GM12801 (cell line): ENCODE measurements around the gene ADGRG1.

Experiments used
- TF ChIP-seq, protein P1 (sequence below): IDR thresholded peaks from one replicate; pipeline ENCODE4 v1.5.1; 2011; ENCODE audit warnings: control low read depth; ENCODE audit not compliant: insufficient read length; ENCODE audit errors: extremely low read depth

ADGRG1 gene

DNA sequence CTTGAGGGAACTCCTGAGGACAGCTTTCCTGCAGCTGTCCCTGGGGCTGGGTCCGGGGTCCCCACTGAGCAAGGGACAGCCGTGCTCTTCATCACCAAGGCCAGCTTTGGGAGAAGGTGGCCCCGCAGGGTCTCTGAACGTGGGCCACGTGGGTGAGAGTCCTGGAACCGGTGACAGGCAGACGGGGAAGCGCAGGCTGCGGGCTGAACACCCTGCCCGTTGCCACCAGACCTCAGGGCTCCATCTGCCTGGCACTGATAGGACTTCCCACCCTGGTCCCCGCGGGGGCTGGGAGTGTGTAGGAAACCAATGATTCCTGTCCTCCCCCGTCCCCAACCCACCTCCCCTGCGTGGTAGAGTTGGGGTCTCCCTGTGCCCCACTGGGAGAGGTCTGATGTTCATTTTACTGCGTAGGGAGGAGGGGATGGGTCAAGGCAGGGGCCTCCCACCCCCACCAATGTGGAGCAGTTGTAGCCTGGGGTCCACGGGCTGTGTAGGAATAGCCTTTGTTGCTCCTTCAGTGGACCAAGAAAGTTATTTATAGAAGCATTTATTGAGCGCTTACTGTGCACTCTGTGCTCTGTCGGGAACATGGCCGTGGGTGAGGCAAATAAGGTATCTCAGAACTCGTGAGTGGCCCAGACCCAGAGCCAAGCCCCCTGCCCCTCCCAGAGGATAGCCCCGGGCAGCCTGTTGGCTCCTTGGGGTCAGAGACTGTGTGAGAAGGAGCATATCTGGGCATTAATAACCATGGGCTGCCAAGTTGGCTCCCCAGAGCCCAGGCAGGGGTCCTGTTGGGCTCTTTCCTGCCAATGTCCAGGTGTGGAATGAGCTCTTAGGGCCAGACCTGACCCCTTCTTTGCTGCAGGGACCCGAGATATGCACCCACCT, 1.3 kb downstream of the ADGRG1 start:
- TF ChIP-seq, protein P1, sequence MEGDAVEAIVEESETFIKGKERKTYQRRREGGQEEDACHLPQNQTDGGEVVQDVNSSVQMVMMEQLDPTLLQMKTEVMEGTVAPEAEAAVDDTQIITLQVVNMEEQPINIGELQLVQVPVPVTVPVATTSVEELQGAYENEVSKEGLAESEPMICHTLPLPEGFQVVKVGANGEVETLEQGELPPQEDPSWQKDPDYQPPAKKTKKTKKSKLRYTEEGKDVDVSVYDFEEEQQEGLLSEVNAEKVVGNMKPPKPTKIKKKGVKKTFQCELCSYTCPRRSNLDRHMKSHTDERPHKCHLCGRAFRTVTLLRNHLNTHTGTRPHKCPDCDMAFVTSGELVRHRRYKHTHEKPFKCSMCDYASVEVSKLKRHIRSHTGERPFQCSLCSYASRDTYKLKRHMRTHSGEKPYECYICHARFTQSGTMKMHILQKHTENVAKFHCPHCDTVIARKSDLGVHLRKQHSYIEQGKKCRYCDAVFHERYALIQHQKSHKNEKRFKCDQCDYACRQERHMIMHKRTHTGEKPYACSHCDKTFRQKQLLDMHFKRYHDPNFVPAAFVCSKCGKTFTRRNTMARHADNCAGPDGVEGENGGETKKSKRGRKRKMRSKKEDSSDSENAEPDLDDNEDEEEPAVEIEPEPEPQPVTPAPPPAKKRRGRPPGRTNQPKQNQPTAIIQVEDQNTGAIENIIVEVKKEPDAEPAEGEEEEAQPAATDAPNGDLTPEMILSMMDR: no peak

DNA sequence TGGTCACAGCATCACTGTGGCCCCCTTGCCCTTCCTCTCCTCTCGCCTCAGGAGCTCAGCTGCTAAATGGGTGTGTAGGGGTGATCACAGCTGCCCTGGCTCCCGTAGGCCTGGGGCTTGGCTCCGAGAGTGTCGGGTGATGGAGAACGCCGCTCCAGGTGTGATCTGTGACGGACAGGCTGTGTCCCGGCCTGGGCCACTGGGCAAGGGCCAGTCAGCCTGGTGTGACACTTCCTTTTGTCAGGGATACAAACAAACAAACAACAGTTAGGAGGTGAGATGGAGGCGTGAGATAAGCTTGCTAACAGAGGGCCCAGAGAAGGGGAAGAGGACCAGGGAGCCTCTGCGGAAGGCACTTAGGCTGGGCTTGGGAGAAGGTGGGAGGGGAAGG, 2.0 kb downstream of the ADGRG1 start:
- TF ChIP-seq, protein P1: no peak

DNA sequence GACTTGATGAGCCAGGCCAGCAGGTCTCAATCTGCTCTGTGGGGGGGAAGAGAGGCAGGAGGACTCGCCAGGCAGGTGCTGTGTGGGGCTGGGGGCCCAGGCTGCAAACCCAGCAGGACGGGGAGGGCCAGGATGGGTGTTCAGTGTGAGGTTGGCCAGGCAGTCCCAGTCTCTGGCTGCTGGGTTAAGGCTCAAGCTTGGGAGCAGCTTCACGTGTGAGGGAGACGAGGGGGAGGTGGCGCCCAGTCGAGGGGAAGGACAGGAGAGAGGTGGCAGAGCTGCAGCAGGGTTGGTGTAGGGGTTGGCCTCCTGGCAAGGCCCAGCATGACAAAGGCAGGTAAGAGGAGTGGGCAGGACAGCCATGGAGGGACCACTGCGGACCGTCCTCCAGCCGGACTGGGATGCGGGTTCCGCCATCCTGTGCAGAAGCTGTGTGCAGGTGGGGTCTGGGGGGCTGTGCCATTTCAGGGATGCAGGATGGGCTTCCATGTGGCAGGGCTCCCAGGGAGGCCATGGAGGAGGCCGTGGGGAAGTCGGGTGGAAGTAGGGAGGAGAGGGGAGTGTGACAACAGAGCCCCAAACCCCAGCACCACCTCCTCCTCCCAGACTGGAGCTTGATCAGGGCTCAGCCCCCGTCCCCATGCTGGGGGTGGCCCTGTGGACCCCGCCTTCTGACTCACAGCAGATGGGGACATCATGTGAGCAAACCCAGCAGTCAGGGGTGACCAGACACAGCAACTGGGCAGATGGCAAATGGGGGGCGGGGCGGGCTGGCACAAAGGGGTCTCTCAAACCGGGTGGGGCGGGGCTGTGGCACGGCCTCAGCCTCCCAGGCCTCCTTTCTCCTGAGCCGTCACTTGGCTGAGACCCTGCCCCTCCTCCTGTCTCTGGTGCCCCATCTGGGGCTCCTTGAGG, 2.8 kb downstream of the ADGRG1 start:
- TF ChIP-seq, protein P1: no peak

DNA sequence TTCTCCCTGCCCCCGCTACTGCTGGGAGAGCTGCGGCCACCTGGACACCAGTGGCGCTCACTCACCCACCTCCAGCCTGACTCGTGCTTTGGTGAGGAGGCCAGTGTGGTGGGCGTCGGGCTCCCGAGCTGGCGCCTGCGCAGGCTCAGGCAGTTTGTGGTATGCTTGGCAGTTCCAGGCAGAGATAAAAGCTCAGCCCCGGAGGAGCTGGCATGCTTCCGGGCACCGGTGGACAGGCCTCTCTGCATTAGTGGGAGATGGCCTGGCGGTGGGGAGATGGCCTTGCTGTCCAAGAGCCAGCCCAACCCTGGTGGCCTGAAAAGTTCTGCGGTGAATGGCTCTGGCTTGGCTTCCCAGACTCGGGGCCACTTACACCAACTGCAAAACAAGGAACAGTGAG, 4.1 kb downstream of the ADGRG1 start:
- TF ChIP-seq, protein P1: no peak

DNA sequence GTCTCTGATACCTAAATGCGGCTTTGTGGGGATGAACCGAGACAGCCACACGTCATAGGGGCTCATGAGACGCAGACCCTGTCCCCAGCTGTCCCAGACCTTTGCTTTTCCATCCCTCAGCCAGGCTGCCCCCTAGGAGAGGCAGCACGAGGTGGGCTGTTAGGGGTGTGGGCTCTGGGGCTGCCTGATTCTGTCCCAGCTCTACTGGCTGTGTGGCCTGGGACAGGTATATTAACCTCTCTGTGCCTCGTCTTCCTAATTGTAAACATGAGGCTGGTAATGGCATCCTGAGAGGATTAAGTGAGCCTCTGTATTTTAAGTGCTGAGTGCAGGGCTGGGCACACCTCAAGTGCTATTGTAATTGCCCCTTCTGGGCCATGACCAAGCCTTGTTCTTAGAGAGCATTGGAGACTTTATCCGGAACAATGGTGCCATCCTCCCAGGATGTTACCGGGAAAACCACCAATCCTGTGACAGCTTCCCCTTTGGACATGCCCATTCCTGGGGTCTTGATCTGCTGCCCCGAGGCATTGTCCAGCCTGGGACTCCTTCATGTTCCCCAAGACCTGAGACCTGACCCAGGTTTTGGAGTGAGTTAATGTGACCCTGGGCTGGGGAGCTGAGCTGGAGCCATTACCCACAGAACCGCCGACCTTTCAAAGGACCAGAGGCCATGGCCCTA, 5.1 kb downstream of the ADGRG1 start:
- TF ChIP-seq, protein P1: no peak

DNA sequence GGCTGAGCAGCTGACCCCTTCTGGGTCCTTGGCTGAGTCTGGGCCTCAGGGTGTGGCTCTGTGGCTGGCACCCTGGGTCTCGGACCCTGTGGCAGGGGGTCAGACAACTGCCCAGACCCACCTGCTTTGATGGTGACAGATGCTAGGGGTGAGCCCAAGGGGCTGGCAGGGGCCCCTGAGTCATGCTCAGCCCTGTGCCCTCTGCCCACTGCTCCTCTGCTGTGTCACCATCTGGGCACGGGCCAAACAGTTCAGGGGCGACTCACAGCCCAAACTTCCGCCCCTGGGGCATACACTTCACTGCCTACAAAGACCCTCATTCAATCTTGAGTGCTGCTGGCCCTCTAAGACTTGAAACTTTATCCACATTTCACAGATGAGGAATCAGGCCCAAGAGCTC, 5.7 kb downstream of the ADGRG1 start:
- TF ChIP-seq, protein P1: no peak
